GM12878 (cell line): ENCODE data around the gene TTC39B.

Experiments
- CBX3 ChIP-seq: fragments of 200-600 bp; sonication (generic); IDR thresholded peaks from 2 replicates; pipeline ENCODE4 v1.6.1; 2016; ENCODE audit warnings: low read depth, borderline replicate concordance
- MXI1 ChIP-seq: fragments of 150-350 bp; IDR thresholded peaks from 2 replicates; pipeline ENCODE4 v1.6.1; 2011; ENCODE audit warnings: low read depth, mild to moderate bottlenecking, inconsistent platforms, low read length, improper control_type of control experiment
- PAX8 ChIP-seq: fragments of 450-650 bp; IDR thresholded peaks from 2 replicates; pipeline ENCODE4 v1.6.1; 2017; ENCODE audit warnings: mild to moderate bottlenecking, moderate library complexity
- POLR2A ChIP-seq: IDR thresholded peaks from 2 replicates; pipeline ENCODE4 v1.6.1; 2011; ENCODE audit warnings: low read depth, mild to moderate bottlenecking, low read length
- SMARCA5 ChIP-seq: fragments of 450-650 bp; IDR thresholded peaks from 2 replicates; pipeline ENCODE4 v1.6.1; 2017; ENCODE audit warnings: mild to moderate bottlenecking
- TF ChIP-seq, protein P1 (sequence below), 3 experiments: IDR thresholded peaks in 2 of 3; conservative IDR thresholded peaks in 1 of 3; 2 replicates each; pipeline ENCODE4 v1.5.1; 2011; ENCODE audit warnings: low read depth in 3 of 3, low read length in 3 of 3, mild to moderate bottlenecking in 3 of 3, control low read depth in 2 of 3, moderate library complexity in 2 of 3, inconsistent platforms in 1 of 3, mixed read lengths in 1 of 3; ENCODE audit not compliant: control insufficient read depth in 2 of 3, insufficient read depth in 1 of 3; ENCODE audit errors: extremely low read depth in 1 of 3
- TF ChIP-seq, protein P2 (sequence below): IDR thresholded peaks from 2 replicates; pipeline ENCODE4 v1.6.1; 2011; ENCODE audit warnings: low read depth, low read length, improper control_type of control experiment, borderline replicate concordance

DNA sequence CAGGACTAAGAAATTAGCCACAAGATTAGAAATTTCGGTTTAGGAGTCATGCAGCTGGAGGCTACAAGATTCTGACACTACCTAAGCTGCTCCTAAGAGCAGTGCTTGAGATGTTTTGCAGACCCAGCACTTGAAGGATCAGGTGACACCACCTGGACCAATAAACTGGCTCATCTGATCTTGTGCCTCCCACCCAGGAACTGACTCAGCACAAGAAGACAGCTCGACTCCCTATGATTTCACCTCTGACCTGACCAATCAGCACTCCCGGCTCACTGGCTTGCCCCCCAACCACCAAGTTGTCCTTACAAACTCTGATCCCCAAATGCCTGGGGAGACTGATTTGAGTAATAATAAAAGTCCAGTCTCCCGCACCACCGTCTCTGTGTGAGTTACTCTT, 170.4 kb downstream of the TTC39B start:
- TF ChIP-seq MXI1 (no peak), CBX3 (no peak), SMARCA5 (no peak), POLR2A (no peak), PAX8 (no peak)
- TF ChIP-seq, protein P1, sequence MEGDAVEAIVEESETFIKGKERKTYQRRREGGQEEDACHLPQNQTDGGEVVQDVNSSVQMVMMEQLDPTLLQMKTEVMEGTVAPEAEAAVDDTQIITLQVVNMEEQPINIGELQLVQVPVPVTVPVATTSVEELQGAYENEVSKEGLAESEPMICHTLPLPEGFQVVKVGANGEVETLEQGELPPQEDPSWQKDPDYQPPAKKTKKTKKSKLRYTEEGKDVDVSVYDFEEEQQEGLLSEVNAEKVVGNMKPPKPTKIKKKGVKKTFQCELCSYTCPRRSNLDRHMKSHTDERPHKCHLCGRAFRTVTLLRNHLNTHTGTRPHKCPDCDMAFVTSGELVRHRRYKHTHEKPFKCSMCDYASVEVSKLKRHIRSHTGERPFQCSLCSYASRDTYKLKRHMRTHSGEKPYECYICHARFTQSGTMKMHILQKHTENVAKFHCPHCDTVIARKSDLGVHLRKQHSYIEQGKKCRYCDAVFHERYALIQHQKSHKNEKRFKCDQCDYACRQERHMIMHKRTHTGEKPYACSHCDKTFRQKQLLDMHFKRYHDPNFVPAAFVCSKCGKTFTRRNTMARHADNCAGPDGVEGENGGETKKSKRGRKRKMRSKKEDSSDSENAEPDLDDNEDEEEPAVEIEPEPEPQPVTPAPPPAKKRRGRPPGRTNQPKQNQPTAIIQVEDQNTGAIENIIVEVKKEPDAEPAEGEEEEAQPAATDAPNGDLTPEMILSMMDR (IDR thresholded peaks at IDR 0.05 in 2 of 3, conservative IDR thresholded peaks at IDR 0.05 in 1 of 3; ENCODE audit: control insufficient read depth in 2 of 3, extremely low read depth in 1 of 3, insufficient read depth in 1 of 3, low read depth in 3 of 3, low read length in 3 of 3) = no peak
- TF ChIP-seq, protein P2, sequence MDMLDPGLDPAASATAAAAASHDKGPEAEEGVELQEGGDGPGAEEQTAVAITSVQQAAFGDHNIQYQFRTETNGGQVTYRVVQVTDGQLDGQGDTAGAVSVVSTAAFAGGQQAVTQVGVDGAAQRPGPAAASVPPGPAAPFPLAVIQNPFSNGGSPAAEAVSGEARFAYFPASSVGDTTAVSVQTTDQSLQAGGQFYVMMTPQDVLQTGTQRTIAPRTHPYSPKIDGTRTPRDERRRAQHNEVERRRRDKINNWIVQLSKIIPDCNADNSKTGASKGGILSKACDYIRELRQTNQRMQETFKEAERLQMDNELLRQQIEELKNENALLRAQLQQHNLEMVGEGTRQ = no peak
